HEK293 (cell line): ENCODE results near the gene IMPG1.

Experiments used
- KLF9 ChIP-seq: fragments of 450-650 bp; formaldehyde crosslinking; IDR thresholded peaks from 2 replicates; pipeline ENCODE4 v1.5.1; 2016; ENCODE audit warnings: missing biosample characterization, missing genetic modification characterization, low read depth
- MEIS1 ChIP-seq: sonication (generic); formaldehyde crosslinking; IDR thresholded peaks from 2 replicates; pipeline ENCODE4 v1.8.1; 2022; ENCODE audit warnings: missing genetic modification reagents, mild to moderate bottlenecking, borderline replicate concordance
- ZNF138 ChIP-seq: fragments of 450-650 bp; formaldehyde crosslinking; IDR thresholded peaks from 2 replicates; pipeline ENCODE4 v1.5.1; 2016; ENCODE audit warnings: missing biosample characterization, missing genetic modification characterization, borderline replicate concordance
- ZNF169 ChIP-seq: fragments of 450-650 bp; formaldehyde crosslinking; IDR thresholded peaks from 2 replicates; pipeline ENCODE4 v1.5.1; 2016; ENCODE audit warnings: missing biosample characterization, missing genetic modification characterization
- ZNF19 ChIP-seq: fragments of 450-650 bp; formaldehyde crosslinking; IDR thresholded peaks from 2 replicates; pipeline ENCODE4; 2016; ENCODE audit warnings: missing biosample characterization, missing genetic modification characterization, low read depth
- ZNF76 ChIP-seq: fragments of 450-650 bp; formaldehyde crosslinking; IDR thresholded peaks from 2 replicates; pipeline ENCODE4; 2016; ENCODE audit warnings: low read depth, missing biosample characterization, missing genetic modification characterization, borderline replicate concordance
- TF ChIP-seq, protein P1 (sequence below): fragments of 450-650 bp; formaldehyde crosslinking; IDR thresholded peaks from 2 replicates; pipeline ENCODE4 v1.5.1; 2016; ENCODE audit warnings: missing biosample characterization, missing genetic modification characterization

DNA sequence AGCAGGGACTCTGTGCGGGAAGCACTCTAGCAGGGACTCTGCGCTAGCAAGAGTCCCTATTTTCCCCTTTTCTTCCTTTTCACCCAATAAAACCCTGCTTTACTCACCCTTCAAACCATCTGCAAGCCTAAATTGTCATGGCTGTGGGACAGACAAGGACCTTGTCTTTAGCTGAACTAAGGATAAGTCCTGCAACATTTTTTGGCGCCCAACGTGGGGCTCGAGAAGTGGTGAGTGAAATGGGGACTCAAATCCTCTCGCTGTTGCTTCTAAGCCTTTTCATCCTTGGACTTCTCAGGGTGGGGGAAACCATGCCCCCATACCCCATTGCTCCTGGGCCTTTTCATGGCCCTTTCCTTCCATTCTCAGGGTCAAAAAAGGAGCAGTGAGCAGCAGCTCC, 46.4 kb downstream of the IMPG1 start:
- TF ChIP-seq ZNF138 (tag by site-specific recombination) (no peak), ZNF169 (tag by site-specific recombination) (no peak), KLF9 (tag by site-specific recombination) (no peak), MEIS1 (no peak), ZNF19 (tag by site-specific recombination) (no peak), ZNF76 (tag by site-specific recombination) (no peak)
- TF ChIP-seq, protein P1, sequence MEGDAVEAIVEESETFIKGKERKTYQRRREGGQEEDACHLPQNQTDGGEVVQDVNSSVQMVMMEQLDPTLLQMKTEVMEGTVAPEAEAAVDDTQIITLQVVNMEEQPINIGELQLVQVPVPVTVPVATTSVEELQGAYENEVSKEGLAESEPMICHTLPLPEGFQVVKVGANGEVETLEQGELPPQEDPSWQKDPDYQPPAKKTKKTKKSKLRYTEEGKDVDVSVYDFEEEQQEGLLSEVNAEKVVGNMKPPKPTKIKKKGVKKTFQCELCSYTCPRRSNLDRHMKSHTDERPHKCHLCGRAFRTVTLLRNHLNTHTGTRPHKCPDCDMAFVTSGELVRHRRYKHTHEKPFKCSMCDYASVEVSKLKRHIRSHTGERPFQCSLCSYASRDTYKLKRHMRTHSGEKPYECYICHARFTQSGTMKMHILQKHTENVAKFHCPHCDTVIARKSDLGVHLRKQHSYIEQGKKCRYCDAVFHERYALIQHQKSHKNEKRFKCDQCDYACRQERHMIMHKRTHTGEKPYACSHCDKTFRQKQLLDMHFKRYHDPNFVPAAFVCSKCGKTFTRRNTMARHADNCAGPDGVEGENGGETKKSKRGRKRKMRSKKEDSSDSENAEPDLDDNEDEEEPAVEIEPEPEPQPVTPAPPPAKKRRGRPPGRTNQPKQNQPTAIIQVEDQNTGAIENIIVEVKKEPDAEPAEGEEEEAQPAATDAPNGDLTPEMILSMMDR = no peak
